ENCODE measurements around the gene PCMT1.
"Not testable (repeated sequence)": the region's sequence is repeated elsewhere in the genome, so short reads cannot be mapped to it uniquely, and the experiment has no call there.

The PCMT1 gene

DNA sequence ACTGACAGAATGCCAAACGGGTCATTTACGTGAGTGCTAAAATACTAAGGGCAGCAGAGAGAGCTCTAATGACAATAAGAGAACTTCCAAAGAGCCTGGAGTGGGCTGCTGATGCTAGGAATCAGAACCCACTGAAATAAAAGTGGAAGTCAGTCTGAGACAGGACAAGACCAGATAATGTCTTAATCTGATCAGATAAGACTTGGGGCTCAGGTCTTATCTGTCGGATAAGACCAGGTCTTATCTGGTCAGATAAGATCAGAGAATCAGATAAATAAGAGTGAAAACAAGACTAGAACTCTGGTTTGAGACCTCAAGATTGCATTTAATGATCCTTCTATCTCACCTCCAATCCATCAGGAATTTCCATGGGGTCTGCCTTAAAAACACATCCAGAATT, 96.0 kb downstream of the PCMT1 start:
- H3K4me3 ChIP-seq (ENCODE audit: low read depth, low read length) = no peak overlapping the region
- TF ChIP-seq CTCF (IDR thresholded peaks at IDR 0.05; ENCODE audit: borderline replicate concordance, insufficient read depth, low read depth, low read length) = no peak

GRCh38 chr6:149846321-149846720, 96.8 kb downstream of the PCMT1 start:
- H3K4me3 ChIP-seq (ENCODE audit: low read depth, low read length) = no peak overlapping the region
- no peak for TF ChIP-seq CTCF (IDR thresholded peaks at IDR 0.05; ENCODE audit: borderline replicate concordance, insufficient read depth, low read depth, low read length)

- no peak overlapping the region for H3K4me3 ChIP-seq (ENCODE audit: low read depth, low read length)
- no peak for TF ChIP-seq CTCF (IDR thresholded peaks at IDR 0.05; ENCODE audit: borderline replicate concordance, insufficient read depth, low read depth, low read length)
These were observed 98.4 kb downstream of the PCMT1 start for GRCh38 chr6:149847939-149848267.

DNA sequence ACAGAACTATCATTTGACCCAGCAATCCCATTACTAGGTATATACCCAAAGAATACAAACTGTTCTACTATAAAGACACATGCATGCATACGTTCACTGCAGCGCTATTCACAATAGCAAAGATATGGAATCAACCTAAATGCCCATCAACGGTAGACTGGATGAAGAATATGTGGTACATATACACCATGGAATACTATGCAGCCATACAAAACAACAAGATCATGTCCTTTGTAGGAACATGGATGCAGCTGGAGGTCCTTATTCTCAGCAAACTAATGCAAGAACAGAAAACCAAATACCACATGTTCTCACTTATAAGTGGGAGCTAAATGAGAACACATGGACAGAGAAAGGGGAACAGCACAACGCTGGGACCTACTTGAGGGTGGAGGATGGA, 98.8 kb downstream of the PCMT1 start:
- not testable (repeated sequence) for H3K4me3 ChIP-seq (ENCODE audit: low read depth, low read length)

DNA sequence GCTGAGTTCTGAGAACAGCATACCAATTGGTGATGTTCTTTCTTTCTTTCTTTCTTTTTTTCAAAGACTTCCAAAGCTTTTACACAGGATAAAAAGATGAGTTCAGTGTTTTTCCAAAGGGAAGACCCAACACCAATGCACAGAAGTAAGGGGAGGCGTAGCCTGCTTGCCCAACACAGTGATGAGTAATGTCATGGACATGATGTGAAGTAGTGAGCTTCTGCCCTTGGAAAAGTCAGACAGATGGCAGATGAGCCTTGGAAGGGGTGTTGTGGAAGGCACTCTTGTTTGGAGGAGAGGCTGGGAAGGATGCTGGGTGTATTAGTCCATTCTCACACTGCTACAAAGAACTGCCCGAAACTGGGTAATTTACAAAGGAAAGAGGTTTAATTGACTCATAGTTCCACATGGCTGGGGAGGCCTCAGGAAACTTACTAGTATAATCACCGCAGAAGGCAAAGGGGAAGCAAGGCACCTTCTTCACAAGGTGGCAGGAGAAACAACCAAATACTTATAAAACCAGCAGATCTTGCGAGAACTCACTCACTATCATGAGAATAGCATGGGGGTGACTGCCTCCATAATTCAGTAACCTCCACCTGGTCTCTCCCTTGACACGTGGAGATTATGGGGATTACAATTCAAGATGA, 102.0 kb downstream of the PCMT1 start:
- TF ChIP-seq CTCF (IDR thresholded peaks at IDR 0.05; ENCODE audit: borderline replicate concordance, insufficient read depth, low read depth, low read length) = no peak
- H3K4me3 ChIP-seq (ENCODE audit: low read depth, low read length) = no peak overlapping the region

DNA sequence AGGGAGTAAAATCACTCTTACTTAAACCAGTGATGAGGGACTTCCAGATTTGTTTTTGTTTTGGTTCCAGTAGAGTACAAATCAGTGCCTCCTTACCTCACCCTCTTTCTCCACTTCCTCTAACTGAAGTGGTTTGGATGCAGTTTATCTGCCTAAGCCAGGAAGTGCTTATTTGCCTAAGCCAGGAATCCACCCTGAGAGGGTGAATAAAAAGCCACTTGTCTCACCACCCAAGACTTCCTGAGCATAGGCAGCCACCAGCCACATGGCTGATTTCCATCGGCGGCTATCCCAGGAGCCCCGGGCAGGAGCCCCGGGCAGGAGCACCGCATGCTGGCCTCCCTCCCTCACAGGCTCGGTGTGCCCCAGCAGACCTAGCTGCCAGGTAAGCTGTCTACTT, 102.6 kb downstream of the PCMT1 start:
- no peak overlapping the region for H3K4me3 ChIP-seq (ENCODE audit: low read depth, low read length)
- no peak for TF ChIP-seq CTCF (IDR thresholded peaks at IDR 0.05; ENCODE audit: borderline replicate concordance, insufficient read depth, low read depth, low read length)

- no peak overlapping the region for H3K4me3 ChIP-seq (ENCODE audit: low read depth, low read length)
- no peak for TF ChIP-seq CTCF (IDR thresholded peaks at IDR 0.05; ENCODE audit: borderline replicate concordance, insufficient read depth, low read depth, low read length)
These were observed 103.3 kb downstream of the PCMT1 start for GRCh38 chr6:149852881-149853280.

DNA sequence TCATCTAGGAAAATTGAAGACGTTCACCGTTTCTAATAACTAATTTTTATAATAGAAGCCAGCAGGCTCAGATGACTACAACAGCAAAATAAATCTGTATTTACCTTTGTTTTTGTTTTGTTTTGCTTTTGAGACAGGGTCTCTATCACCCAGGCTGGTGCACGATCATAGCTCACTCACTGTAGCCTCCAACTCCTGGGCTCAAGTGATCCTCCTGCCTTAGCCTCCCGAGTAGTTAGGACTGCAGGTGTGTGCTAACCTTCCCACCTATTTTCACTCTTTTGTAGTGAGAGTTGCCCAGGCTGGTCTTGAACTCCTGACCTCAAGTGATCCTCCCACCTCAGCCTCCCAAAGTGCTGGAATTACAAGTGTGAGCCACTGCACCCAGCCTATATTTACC, 104.5 kb downstream of the PCMT1 start:
- not testable (repeated sequence) for H3K4me3 ChIP-seq (ENCODE audit: low read depth, low read length)
